K562 (cell line): ENCODE data around the gene HCN3. TPM values are rescaled to one million over a fixed set of nuclear protein-coding genes. Genes with fewer than 3 reads are reported as not detected.

Experiments used
- ATAC-seq: fragments of 200-7000 bp; cut with Tn5 transposase; 3 replicates; pipeline ENCODE4 v1.9.1; 2020; ENCODE audit warnings: moderate library complexity
- BruUV-seq: library from RNA; stranded (reverse); fragments of 400-500 nt; replicated peaks from 2 replicates; lab custom pipeline; 2021; lab: Mats Ljungman, UMichigan
- CTCF ChIA-PET: fragments of 300-600 bp; formaldehyde crosslinking; extraction: SDS; loops from one replicate; lab custom pipeline; 2021; ENCODE audit warnings: low intra/inter-chr PET ratio; lab: Yijun Ruan, JAX
- POLR2A ChIA-PET: fragments of 300-600, 350-650 bp; sonication (Branson Sonifier 250); formaldehyde crosslinking; extraction: SDS; loops from one replicate; lab custom pipeline; 2021; ENCODE audit warnings: antibody characterized with exemption, inconsistent platforms; lab: Yijun Ruan, JAX
- DNase-seq, 4 experiments: peaks; one replicate each; pipeline versions ENCODE4 v3.0.0 to v3.0.0-alpha.2; 2011 to 2018; ENCODE audit warnings: low spot score in 3 of 4, mixed read lengths in 3 of 4; ENCODE audit errors: extremely low read depth in 1 of 4
- FAIRE-seq: peaks from 2 replicates; lab custom pipeline; 2011; peaks lifted over from hg19 to GRCh38; lab: Jason Lieb, UNC
- H2AFZ ChIP-seq: 2 replicates; pipeline ENCODE4 v1.6.0; 2011; ENCODE audit warnings: low read depth, low read length, control low read depth, inconsistent platforms
- H3K27ac ChIP-seq: fragments of 200-600 bp; 3 replicates; pipeline ENCODE4 v1.8.0; 2011; ENCODE audit warnings: low read depth, mild to moderate bottlenecking, control low read depth, inconsistent platforms, low read length, moderate library complexity, mixed read lengths; ENCODE audit errors: extremely low read depth
- H3K27me3 ChIP-seq, 2 experiments: fragments of 300-600 bp in 1 of 2; 2 replicates in 1 of 2; 3 replicates in 1 of 2; pipeline versions ENCODE4 v1.6.0 to v1.8.0; 2011; ENCODE audit warnings: inconsistent platforms in 2 of 2, low read length in 2 of 2, mild to moderate bottlenecking in 1 of 2, mixed read lengths in 1 of 2, moderate library complexity in 1 of 2; ENCODE audit not compliant: control insufficient read depth in 2 of 2, insufficient read depth in 2 of 2
- H3K36me3 ChIP-seq: fragments of 300-600 bp; 3 replicates; pipeline ENCODE4 v1.8.0; 2011; ENCODE audit warnings: mild to moderate bottlenecking, low read length, inconsistent platforms; ENCODE audit not compliant: control insufficient read depth, insufficient read depth
- H3K4me1 ChIP-seq, 2 experiments: fragments of 200-600 bp in 1 of 2; replicated peaks in 1 of 2; 2 replicates in 1 of 2; 3 replicates in 1 of 2; pipeline versions ENCODE4 v1.5.1 to v1.8.0; 2011; ENCODE audit warnings: inconsistent platforms in 2 of 2, low read length in 2 of 2, mild to moderate bottlenecking in 1 of 2, mixed read lengths in 1 of 2, moderate library complexity in 1 of 2; ENCODE audit not compliant: control insufficient read depth in 2 of 2, insufficient read depth in 2 of 2
- H3K4me2 ChIP-seq: 2 replicates; pipeline ENCODE4 v1.6.1; 2011; ENCODE audit warnings: low read length, control low read depth, inconsistent platforms, mixed read lengths; ENCODE audit not compliant: insufficient read depth
- H3K4me3 ChIP-seq: fragments of 200-600 bp; sonication (generic), shearing (Covaris generic); 2 replicates; pipeline ENCODE4 v1.5.1; 2016; ENCODE audit warnings: control low read depth, inconsistent platforms
- H3K79me2 ChIP-seq: fragments of 200-600 bp; 3 replicates; pipeline ENCODE4 v1.8.0; 2011; ENCODE audit warnings: low read length, inconsistent platforms; ENCODE audit not compliant: control insufficient read depth, insufficient read depth
- H3K9ac ChIP-seq, 2 experiments: 2 replicates each; pipeline versions ENCODE4 v1.6.0 to v1.6.1; 2011; ENCODE audit warnings: low read depth in 2 of 2, low read length in 2 of 2, control low read depth in 1 of 2, inconsistent platforms in 1 of 2, mild to moderate bottlenecking in 1 of 2, mixed read lengths in 1 of 2; ENCODE audit not compliant: insufficient read depth in 1 of 2
- H3K9me1 ChIP-seq: one replicate; pipeline ENCODE4 v1.6.0; 2011; ENCODE audit warnings: inconsistent platforms, mild to moderate bottlenecking, low read length, moderate library complexity; ENCODE audit not compliant: control insufficient read depth, insufficient read depth
- H3K9me3 ChIP-seq: replicated peaks from 2 replicates; pipeline ENCODE4 v1.5.1; 2011; ENCODE audit warnings: low read depth, low read length, inconsistent platforms; ENCODE audit not compliant: control insufficient read depth, insufficient read depth
- H4K20me1 ChIP-seq: replicated peaks from 2 replicates; pipeline ENCODE4 v1.6.1; 2011; ENCODE audit warnings: low read length, inconsistent platforms, mixed read lengths; ENCODE audit not compliant: control insufficient read depth, insufficient read depth
- MYC ChIP-seq, 2 experiments: fragments of 250-450 bp in 1 of 2; sonication (Bioruptor Pico) in 1 of 2; IDR thresholded peaks; 2 replicates each; pipeline versions ENCODE4 v1.5.1 to v1.6.1; 2012 to 2021; ENCODE audit warnings: low read depth in 2 of 2, borderline replicate concordance in 1 of 2, improper control_type of control experiment in 1 of 2, low read length in 1 of 2, mild to moderate bottlenecking in 1 of 2, moderate library complexity in 1 of 2
- SNAPC5 ChIP-seq: fragments of 250-450 bp; sonication (Bioruptor Pico); IDR thresholded peaks from 2 replicates; pipeline ENCODE4 v1.8.0; 2021; ENCODE audit warnings: moderate library complexity, mild to moderate bottlenecking, inconsistent platforms
- ZFP30 ChIP-seq: fragments of 250-450 bp; sonication (Bioruptor Pico); IDR thresholded peaks from 2 replicates; pipeline ENCODE4 v1.8.0; 2022; ENCODE audit warnings: moderate library complexity, mild to moderate bottlenecking, inconsistent platforms, borderline replicate concordance
- ZKSCAN3 ChIP-seq: fragments of 250-450 bp; sonication (Bioruptor Pico); IDR thresholded peaks from 2 replicates; pipeline ENCODE4 v1.4.0; 2020
- ZNF174 ChIP-seq: fragments of 250-450 bp; sonication (Bioruptor Pico); IDR thresholded peaks from 2 replicates; pipeline ENCODE4 v1.4.0; 2020; ENCODE audit warnings: mild to moderate bottlenecking
- ZNF79 ChIP-seq: fragments of 250-450 bp; sonication (Bioruptor Pico); IDR thresholded peaks from 2 replicates; pipeline ENCODE4 v1.4.0; 2020; ENCODE audit warnings: low read depth, mild to moderate bottlenecking, moderate library complexity
- WGBS: fragments of 100-300 bp; shearing (Covaris generic); methylation state at CpG from one replicate; pipeline ENCODE4 v1.1.6; 2016; ENCODE audit warnings: low coverage, mixed read lengths; ENCODE audit not compliant: insufficient coverage; ENCODE audit errors: missing lambda C conversion rate; 5-methylcytosine and 5-hydroxymethylcytosine counted together
- in situ Hi-C: fragments of 300-500 bp; cut with MboI; formaldehyde crosslinking; loops from 4 replicates; pipeline ENCODE4 v1.15.0; 2018; ENCODE audit warnings: inconsistent platforms, mixed read lengths
- intact Hi-C: fragments of 100-400 bp; cut with micrococcal nuclease; formaldehyde crosslinking; loops from 2 replicates; pipeline ENCODE4 v1.14.2; 2022
- polyA plus RNA-seq, 8 experiments: library from polyadenylated mRNA; depleted of rRNA in 4 of 8; stranded (reverse) in 5 of 8; unstranded in 3 of 8; fragments of >200 nt; fragmentation: Nextera tagmentation in 2 of 8; fragmentation: Illumina TruSeq in 1 of 8; extraction: Ambion mirVana in 2 of 8; extraction: Trizol in 1 of 8; gene quantifications; 2 replicates each; pipeline versions ENCODE4 v1.2.1 to v1.2.3, GENCODE V29; 2011 to 2014; ENCODE audit warnings: inconsistent platforms in 1 of 8, missing spikeins in 1 of 8
- total RNA-seq, 7 experiments: library from RNA; depleted of rRNA in 6 of 7; stranded (reverse); fragments of >200 nt in 6 of 7; fragmentation: Illumina TruSeq in 2 of 7; extraction: Trizol in 2 of 7; gene quantifications; 2 replicates each; pipeline versions ENCODE4 v1.2.1 to v1.2.3, GENCODE V29; 2011 to 2021; ENCODE audit warnings: low replicate concordance in 1 of 7

HCN3 gene
- total and polyA plus RNA-seq, 9 of the 15 experiments (the other 6 are each of a cell fraction or from before 2014, with no cell fraction given): 0.91 to 9.7 (median 3.9) TPM

DNA sequence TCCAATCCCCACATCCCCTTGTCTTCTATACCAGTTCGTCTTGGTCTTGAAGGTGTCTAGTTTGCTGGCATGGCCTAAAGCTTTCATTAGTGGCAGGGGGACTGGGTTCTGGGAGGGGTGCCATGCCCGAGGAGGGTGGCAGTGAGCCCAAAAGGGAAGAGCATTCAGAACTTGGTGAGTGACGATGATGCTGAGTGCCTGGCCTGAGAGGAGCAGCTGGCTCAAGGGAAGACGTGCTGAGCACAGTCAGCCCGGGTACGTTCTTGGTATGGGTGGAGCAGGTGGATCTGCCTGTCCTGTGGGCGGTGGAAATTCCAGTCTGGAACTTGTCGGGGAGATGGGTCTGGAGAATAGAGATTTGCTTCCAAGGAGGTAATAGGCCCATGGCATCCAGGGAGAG, 36.0 kb downstream of the HCN3 start:
- Histone ChIP-seq H4K20me1 (0 out of 2 replicates have a peak, but pooled peaks cover 2% of the 10 kb centered on the region), H3K36me3 (peaks cover 73% of the 10 kb centered on the region), H3K4me3 (no peak overlapping the region), H3K79me2 (peaks cover 46% of the 10 kb centered on the region), H3K4me2 (peak overlapping the region; percentile 18), H3K27ac (no peak overlapping the region), H3K9ac (peak overlapping the region in 1 of 2 experiments; percentile 70; a peak in 2 of 4 replicates)
- CTCF ChIA-PET: no interaction called here
- intact Hi-C loops: no loop called here
- no peak for FAIRE-seq
- 96% methylated on average over 6 of the region's 8 CpGs for WGBS
- in situ Hi-C loops: loop anchor here (25.0 kb wide), 1 partner anchor 1424 kb away; the partner anchor contains the start of genes ISG20L2, METTL25B and MRPL24
- no TSS peak for BruUV-seq
- TF ChIP-seq ZNF174: no peak
- no peak for TF ChIP-seq ZFP30 (CRISPR knock-in tag)
- TF ChIP-seq ZKSCAN3: no peak
- TF ChIP-seq SNAPC5: no peak
- TF ChIP-seq ZNF79 (CRISPR knock-in tag): no peak
- no peak for TF ChIP-seq MYC (IDR thresholded peaks at IDR 0.05; ENCODE audit: low read depth, low read length)
- TF ChIP-seq MYC (CRISPR knock-in tag; IDR thresholded peaks at IDR 0.05; ENCODE audit: borderline replicate concordance, low read depth): no peak
- TF ChIP-seq, all 486 proteins: peak for 0
- ATAC-seq (no peak), DNase-seq (no peak)
- Histone ChIP-seq H3K4me1 (peaks cover 11 to 15% of the 10 kb centered on the region in 2 experiments; a peak in 3 of 5 replicates), H2AFZ (no peak overlapping the region), H3K9me1 (no peaks in the 10 kb centered on the region), H3K9me3 (no peaks in the 10 kb centered on the region), H3K27me3 (no peaks in the 10 kb centered on the region)
- POLR2A ChIA-PET: interaction anchor here (0.6 kb wide), 1 partner anchor 303 kb away, joined by 3 read pairs; no protein-coding TSS in a partner anchor
